HUES6 (cell line): ENCODE results near the gene ETNK2.

ENCODE experiments used
- H3K27ac ChIP-seq: 2 replicates; pipeline ENCODE4 v1.7.0; 2013; ENCODE audit warnings: low read depth, mild to moderate bottlenecking, low read length, inconsistent platforms
- H3K27me3 ChIP-seq: 2 replicates; pipeline ENCODE4 v1.6.1; 2013; ENCODE audit warnings: low read length; ENCODE audit not compliant: control insufficient read depth, insufficient read depth
- H3K36me3 ChIP-seq: 2 replicates; pipeline ENCODE4 v1.6.1; 2013; ENCODE audit warnings: low read length; ENCODE audit not compliant: control insufficient read depth, insufficient read depth
- H3K4me1 ChIP-seq: 2 replicates; pipeline ENCODE4 v1.6.1; 2013; ENCODE audit warnings: low read length; ENCODE audit not compliant: control insufficient read depth, insufficient read depth
- H3K4me3 ChIP-seq: 2 replicates; pipeline ENCODE4 v1.5.1; 2013; ENCODE audit warnings: low read depth, low read length
- H3K9ac ChIP-seq: one replicate; pipeline ENCODE4 v1.6.1; 2013; ENCODE audit warnings: mild to moderate bottlenecking, low read length
- H3K9me3 ChIP-seq: 2 replicates; pipeline ENCODE4 v1.6.1; 2013; ENCODE audit warnings: low read depth, low read length; ENCODE audit not compliant: control insufficient read depth, insufficient read depth

Gene ETNK2

GRCh38 chr1:204084247-204084772, 67.5 kb downstream of the ETNK2 start:
- Histone ChIP-seq H3K36me3 (no peaks in the 10 kb centered on the region), H3K9me3 (no peaks in the 10 kb centered on the region), H3K27me3 (no peaks in the 10 kb centered on the region), H3K27ac (peak overlapping the region; percentile 83; the same call in 1 of the 2 replicates), H3K4me3 (no peak overlapping the region), H3K4me1 (peaks cover 81% of the 10 kb centered on the region), H3K9ac (peak overlapping the region; percentile 44)

- Histone ChIP-seq H3K27ac (peak overlapping the region; percentile 83; the same call in 1 of the 2 replicates), H3K36me3 (no peaks in the 10 kb centered on the region), H3K4me3 (no peak overlapping the region), H3K4me1 (peaks cover 80% of the 10 kb centered on the region), H3K27me3 (no peaks in the 10 kb centered on the region), H3K9ac (no peak overlapping the region), H3K9me3 (no peaks in the 10 kb centered on the region)
These were observed 68.4 kb downstream of the ETNK2 start for GRCh38 chr1:204083491-204083890.

- Histone ChIP-seq H3K36me3 (no peaks in the 10 kb centered on the region), H3K27me3 (no peaks in the 10 kb centered on the region), H3K27ac (peak overlapping the region; percentile 36; the same call in 1 of the 2 replicates), H3K9ac (no peak overlapping the region), H3K4me3 (no peak overlapping the region), H3K4me1 (peaks cover 80% of the 10 kb centered on the region), H3K9me3 (no peaks in the 10 kb centered on the region)
These were observed 69.9 kb downstream of the ETNK2 start for GRCh38 chr1:204081791-204082513.

GRCh38 chr1:204081164-204081790, 70.6 kb downstream of the ETNK2 start:
- Histone ChIP-seq H3K36me3 (no peaks in the 10 kb centered on the region), H3K27ac (peak overlapping the region; percentile 71; the same call in 1 of the 2 replicates), H3K9ac (no peak overlapping the region), H3K27me3 (no peaks in the 10 kb centered on the region), H3K9me3 (no peaks in the 10 kb centered on the region), H3K4me3 (no peak overlapping the region), H3K4me1 (peaks cover 87% of the 10 kb centered on the region)
